Measurements from ENCODE around the gene HIP1R. TPM values are rescaled to one million over a fixed set of nuclear protein-coding genes. Genes with fewer than 3 reads are reported as not detected.

HIP1R gene, protein sequence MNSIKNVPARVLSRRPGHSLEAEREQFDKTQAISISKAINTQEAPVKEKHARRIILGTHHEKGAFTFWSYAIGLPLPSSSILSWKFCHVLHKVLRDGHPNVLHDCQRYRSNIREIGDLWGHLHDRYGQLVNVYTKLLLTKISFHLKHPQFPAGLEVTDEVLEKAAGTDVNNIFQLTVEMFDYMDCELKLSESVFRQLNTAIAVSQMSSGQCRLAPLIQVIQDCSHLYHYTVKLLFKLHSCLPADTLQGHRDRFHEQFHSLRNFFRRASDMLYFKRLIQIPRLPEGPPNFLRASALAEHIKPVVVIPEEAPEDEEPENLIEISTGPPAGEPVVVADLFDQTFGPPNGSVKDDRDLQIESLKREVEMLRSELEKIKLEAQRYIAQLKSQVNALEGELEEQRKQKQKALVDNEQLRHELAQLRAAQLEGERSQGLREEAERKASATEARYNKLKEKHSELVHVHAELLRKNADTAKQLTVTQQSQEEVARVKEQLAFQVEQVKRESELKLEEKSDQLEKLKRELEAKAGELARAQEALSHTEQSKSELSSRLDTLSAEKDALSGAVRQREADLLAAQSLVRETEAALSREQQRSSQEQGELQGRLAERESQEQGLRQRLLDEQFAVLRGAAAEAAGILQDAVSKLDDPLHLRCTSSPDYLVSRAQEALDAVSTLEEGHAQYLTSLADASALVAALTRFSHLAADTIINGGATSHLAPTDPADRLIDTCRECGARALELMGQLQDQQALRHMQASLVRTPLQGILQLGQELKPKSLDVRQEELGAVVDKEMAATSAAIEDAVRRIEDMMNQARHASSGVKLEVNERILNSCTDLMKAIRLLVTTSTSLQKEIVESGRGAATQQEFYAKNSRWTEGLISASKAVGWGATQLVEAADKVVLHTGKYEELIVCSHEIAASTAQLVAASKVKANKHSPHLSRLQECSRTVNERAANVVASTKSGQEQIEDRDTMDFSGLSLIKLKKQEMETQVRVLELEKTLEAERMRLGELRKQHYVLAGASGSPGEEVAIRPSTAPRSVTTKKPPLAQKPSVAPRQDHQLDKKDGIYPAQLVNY
- polyA plus RNA-seq (2011; rRNA removed) (7.2 and 10.7 TPM in 2 replicates), polyA minus RNA-seq (2011; rRNA and poly(A)+ RNA removed) (11.3 and 20.1 TPM in 2 replicates)

DNA sequence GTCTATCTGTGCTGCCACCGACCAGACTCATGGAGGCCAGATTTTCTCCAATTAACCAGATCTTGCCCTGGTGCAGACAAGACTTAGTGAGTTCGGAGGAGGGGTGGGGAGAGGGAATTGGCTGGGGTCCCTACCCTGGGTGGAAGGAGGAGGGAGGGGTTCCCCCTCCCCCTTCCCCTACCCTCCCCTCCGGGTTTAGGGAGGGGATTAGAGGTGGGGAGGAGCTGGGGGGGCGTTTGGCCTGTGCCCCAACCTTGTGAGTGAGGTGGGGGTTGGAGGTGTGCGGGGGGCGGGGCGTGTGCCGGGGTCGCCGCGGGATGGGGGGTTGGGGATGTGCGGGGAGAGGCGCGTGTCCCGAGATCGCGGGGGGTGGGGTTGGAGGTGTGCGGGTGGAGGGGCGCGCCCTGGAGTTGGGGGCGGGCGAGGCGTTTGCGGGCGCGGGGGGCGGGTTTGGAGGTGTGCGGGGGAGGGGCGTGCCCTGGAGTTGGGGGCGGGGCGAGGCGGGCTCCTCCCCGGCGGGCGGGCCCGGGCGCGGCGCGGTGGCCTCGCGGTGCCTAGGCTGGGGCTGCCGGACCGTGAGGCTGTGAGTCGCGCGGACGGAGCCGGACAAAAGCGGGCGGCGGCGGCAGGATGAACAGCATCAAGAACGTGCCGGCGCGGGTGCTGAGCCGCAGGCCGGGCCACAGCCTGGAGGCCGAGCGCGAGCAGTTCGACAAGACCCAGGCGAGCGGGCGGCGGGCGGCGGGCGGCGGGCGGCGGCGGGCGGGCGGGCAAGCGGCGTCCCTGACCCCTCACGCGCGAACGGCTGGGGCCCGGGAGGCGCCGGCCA lies at the start of gene HIP1R:
TSS of gene HIP1R (plus strand) at position 537 of the 829 bp plus-strand sequence. CDS start at position 631, 94 bp downstream.
- POLR2A ChIA-PET, result no interaction called here
- Histone ChIP-seq H3K9me3 (ENCODE audit: control insufficient read depth, insufficient read depth, low read length) (no peaks in the 10 kb centered on the region; the same call in 1 of the 2 replicates), H3K27me3 (ENCODE audit: control insufficient read depth, insufficient read depth, low read length) (no peaks in the 10 kb centered on the region), H3K27ac (ENCODE audit: low read depth, low read length) (peak within 1 kb of the TSS; percentile 58), H3K4me3 (ENCODE audit: low read depth, low read length) (peak within 1 kb of the TSS; percentile 66)
- TF ChIP-seq, protein P1, sequence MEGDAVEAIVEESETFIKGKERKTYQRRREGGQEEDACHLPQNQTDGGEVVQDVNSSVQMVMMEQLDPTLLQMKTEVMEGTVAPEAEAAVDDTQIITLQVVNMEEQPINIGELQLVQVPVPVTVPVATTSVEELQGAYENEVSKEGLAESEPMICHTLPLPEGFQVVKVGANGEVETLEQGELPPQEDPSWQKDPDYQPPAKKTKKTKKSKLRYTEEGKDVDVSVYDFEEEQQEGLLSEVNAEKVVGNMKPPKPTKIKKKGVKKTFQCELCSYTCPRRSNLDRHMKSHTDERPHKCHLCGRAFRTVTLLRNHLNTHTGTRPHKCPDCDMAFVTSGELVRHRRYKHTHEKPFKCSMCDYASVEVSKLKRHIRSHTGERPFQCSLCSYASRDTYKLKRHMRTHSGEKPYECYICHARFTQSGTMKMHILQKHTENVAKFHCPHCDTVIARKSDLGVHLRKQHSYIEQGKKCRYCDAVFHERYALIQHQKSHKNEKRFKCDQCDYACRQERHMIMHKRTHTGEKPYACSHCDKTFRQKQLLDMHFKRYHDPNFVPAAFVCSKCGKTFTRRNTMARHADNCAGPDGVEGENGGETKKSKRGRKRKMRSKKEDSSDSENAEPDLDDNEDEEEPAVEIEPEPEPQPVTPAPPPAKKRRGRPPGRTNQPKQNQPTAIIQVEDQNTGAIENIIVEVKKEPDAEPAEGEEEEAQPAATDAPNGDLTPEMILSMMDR (IDR thresholded peaks at IDR 0.05; ENCODE audit: low read depth, low read length), result no peak
- CTCF ChIA-PET, result interaction anchor here (1.6 to 2.3 kb wide), 2 partner anchors 41 to 42 kb away, joined by 5 to 15 read pairs; no protein-coding TSS in a partner anchor
- DNase-seq (ENCODE audit: low read depth, low spot score), result no peak

DNA sequence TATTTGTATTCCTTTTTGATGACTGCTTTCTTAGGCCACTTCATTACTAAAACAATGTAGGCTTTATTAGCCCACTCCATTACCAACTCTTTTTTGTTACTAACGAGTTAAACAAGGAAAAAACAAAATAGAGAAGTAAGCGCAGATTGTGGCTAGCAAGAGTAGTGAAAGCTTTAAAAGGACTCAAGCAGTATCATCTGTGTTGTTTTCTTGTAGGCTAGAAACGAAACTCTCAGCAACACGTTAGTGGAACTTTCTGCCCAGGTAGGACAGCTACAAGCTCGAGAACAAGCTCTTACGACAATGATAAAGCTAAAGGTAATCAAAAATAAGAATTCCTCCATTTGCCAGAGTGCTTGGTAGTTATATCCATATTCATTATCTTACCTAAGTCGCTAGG lies 49.8 kb upstream of the HIP1R start:
- H3K9me3 ChIP-seq (ENCODE audit: control insufficient read depth, insufficient read depth, low read length), result no peaks in the 10 kb centered on the region
- H3K4me3 ChIP-seq (ENCODE audit: low read depth, low read length), result no peak overlapping the region
- no peaks in the 10 kb centered on the region for H3K27me3 ChIP-seq (ENCODE audit: control insufficient read depth, insufficient read depth, low read length)
- no peak overlapping the region for H3K27ac ChIP-seq (ENCODE audit: low read depth, low read length)
- ChIA-PET POLR2A (no interaction called here), CTCF (interaction anchor here (1.7 kb wide), 1 partner anchor 8 kb away, joined by 8 read pairs; no protein-coding TSS in a partner anchor)
- TF ChIP-seq, protein P1 (IDR thresholded peaks at IDR 0.05; ENCODE audit: low read depth, low read length), result no peak
- DNase-seq (ENCODE audit: low read depth, low spot score), result no peak

DNA sequence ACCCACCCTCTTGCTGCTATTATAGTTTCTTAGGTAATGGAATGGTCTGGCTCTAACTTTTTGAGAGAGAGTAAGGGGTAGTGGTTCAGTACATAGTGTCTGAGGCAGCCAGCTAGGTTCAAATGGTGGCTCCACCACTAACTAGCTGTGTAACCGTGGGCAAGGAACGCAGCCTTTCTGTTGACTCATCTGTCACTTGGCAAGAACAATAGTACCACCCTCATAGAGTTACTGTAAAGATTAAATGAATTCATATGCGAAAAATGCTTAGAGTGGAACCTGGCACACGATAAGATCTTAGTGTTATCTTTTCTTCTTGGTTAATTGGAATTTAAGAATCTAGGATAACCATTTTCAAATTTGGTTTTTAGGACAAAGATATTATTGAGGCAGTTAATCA lies 46.9 kb upstream of the HIP1R start:
- DNase-seq (ENCODE audit: low read depth, low spot score), result no peak
- no peaks in the 10 kb centered on the region for H3K27me3 ChIP-seq (ENCODE audit: control insufficient read depth, insufficient read depth, low read length)
- no peaks in the 10 kb centered on the region for H3K9me3 ChIP-seq (ENCODE audit: control insufficient read depth, insufficient read depth, low read length)
- TF ChIP-seq, protein P1 (IDR thresholded peaks at IDR 0.05; ENCODE audit: low read depth, low read length), result no peak
- ChIA-PET POLR2A (no interaction called here), CTCF (no interaction called here)
- no peak overlapping the region for H3K27ac ChIP-seq (ENCODE audit: low read depth, low read length)
- no peak overlapping the region for H3K4me3 ChIP-seq (ENCODE audit: low read depth, low read length)

DNA sequence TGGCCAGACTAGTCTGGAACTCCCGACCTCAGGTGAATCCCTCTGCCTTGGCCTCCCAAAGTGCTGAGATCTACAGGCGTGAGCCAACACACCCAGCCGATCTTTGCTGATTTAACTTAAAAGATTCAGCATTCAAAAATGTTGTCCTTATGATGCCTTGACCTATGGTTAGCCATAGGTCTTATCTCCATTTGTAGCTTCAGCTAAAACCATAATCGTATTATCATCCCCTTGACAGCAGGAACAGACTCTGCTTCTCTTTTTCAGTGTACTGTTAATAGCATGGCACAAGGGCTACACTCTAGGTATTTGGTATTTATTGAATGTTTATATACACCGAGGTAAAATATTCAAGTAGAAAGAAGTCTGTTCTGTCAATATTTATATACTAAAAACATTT lies 45.6 kb upstream of the HIP1R start:
- Histone ChIP-seq H3K27me3 (ENCODE audit: control insufficient read depth, insufficient read depth, low read length) (no peaks in the 10 kb centered on the region), H3K27ac (ENCODE audit: low read depth, low read length) (no peak overlapping the region), H3K4me3 (ENCODE audit: low read depth, low read length) (no peak overlapping the region), H3K9me3 (ENCODE audit: control insufficient read depth, insufficient read depth, low read length) (no peaks in the 10 kb centered on the region)
- ChIA-PET CTCF (interaction anchor here (0.6 to 1.6 kb wide), 3 partner anchors 13 to 152 kb away, joined by 3 to 6 read pairs (median 5); no protein-coding TSS in a partner anchor), POLR2A (no interaction called here)
- TF ChIP-seq, protein P1 (IDR thresholded peaks at IDR 0.05; ENCODE audit: low read depth, low read length), result no peak
- DNase-seq (ENCODE audit: low read depth, low spot score), result no peak
